HG02763 (cell line): ENCODE measurements around the gene UBE2D4.
A peak's percentile ranks its signal among the peaks of the same experiment; 100 is the strongest.
"Not testable (repeated sequence)": the region's sequence is repeated elsewhere in the genome, so short reads cannot be mapped to it uniquely, and the experiment has no call there.

ENCODE experiments used
- ATAC-seq: cut with Tn5 transposase; IDR thresholded peaks from one replicate; pipeline ENCODE4 v1.9.1; 2021; ENCODE audit warnings: mild to moderate bottlenecking, moderate library complexity; ENCODE audit not compliant: unreplicated experiment

Gene UBE2D4

DNA sequence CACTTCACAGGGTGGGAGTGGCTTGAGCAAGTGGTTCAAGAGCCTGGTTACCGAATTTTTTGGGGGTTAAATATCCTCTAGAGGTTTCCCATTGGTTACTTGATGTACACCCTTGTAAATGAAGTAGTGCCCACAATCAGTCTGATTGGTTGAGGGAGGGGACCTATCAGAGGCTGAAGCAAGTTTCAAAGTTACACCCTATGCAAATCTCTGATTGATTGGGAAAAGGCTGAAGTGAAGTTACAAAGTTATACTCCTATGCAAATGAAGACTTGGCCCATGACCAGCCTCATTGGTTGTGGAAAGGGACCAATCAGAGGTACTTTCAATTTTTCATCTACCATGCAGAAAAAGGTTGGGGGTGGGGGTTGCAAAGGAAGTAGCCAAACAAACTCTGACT, 34.7 kb downstream of the UBE2D4 start:
- ATAC-seq: no peak

DNA sequence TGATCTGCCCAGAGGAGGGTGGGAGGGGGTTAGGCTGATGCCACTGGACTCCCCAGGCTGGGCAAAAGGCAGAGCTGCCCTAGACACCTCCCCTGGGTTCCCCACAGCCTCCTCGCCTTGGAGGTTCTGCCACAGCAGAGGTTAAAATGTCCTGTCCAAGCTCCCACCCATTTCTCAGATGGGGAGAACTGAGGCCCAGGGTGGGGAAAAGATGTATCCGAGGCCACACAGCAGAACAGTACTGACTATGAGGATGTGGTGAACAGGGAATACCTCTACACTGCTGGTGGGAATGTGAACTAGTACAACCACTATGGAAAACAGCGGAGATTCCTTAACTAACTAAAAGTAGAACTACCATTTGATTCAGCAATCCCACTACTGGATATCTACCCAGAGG, 40.2 kb downstream of the UBE2D4 start:
- not testable (repeated sequence) for ATAC-seq

DNA sequence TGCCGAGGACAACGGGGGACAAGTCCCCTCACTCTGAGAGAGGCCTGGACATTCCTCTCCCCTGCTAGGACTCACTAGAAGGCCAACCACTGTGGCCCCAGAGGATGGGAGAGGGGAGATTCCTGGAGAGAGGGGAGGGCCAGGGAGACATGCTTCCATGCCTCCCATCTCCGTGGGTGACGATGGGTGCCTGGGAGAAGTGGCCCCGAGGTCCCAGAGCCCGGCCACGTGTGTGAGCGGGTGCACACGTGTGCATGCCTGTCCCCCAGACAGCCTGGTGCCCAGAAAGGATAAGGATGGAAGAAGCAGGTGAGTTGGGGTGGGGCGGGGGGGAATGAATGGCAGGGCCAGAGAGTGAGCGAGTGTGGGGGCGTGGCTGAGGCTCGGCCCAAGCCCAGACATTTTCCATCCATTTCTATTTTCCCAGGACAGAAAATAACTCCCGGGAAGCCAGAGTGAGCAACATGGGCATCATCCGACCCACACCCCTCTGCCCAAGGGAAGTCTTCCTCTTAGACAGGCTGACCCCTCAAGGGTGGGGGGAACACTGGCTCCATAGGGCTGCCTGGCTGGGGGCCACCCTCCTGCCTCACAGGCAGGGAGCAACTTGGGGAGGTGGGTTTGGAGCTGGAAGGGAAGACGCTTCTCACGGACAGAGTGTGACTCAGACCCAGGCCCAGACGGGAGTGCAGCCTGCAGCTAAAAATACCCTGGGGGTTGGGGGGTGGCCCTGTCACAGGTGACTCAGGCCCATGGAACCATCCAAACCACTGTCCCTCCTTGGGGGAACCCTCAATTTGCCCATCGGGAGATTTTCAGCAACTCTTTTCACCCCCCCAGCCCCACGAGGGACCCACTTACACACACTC, 42.2 kb downstream of the UBE2D4 start:
- ATAC-seq: not testable (repeated sequence)

DNA sequence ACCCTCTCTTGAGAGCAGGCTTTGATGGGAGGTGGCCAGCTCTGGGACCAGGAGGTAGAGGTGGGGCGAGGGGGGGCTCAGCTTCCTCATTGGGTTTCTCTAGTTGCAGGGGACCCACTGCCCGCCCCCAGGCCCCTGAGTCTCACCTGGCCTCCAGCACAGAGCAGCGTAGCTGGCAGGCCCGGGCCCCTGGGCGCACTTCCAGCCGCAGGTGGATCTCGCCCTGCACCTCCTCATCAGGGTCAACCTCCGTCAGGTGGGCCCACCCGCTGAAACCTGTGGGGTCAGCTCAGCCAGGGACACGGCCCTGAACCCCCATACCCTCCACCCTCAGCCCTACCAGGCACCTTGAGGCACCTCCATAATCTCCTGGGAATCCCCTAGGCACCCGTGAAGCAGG, 43.4 kb downstream of the UBE2D4 start:
- ATAC-seq: not testable (repeated sequence)

DNA sequence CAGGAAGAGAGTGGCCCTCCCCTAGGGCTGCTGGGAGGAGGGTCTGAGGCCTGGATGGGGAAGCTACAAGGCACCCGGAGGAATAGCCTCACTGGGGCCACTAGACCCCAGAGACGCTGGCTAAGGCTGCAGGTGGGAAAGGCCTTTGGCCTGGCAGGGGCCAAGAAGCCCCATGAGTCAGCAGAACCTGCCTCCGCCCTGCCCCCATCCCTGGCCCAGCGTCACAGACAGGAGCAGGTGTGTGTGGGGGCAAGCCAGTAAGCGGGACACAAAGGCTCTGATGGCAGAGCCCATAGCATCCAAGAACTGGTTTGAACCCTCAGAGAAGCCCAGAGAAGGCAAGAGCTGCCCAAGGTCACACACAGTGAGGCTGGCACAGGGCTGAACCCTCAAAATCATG, 44.5 kb downstream of the UBE2D4 start:
- ATAC-seq: not testable (repeated sequence)

DNA sequence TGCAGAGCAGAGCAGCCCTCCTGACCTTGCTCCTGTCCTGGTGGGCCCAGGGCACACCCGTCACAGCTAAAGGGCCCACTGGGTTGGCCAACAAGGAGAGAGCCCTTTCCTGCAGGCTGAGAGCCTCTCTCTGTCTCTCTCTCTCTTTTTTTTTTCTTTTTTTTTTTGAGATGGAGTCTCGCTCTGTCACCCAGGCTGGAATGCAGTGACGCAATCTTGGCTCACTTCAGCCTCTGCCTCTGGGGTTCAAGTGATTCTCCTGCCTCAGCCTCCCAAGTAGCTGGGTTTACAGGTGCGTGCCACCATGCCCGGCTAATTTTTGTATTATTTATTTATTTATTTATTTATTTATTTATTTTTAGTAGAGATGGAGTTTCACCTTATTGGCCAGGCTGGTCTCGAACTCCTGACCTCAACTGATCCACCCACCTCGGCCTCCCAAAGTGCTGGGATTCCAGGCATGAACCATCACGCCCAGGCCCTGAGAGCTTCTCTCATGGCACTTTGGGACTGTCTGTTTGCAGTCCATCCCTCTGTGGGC, 47.9 kb downstream of the UBE2D4 start:
- not testable (repeated sequence) for ATAC-seq

DNA sequence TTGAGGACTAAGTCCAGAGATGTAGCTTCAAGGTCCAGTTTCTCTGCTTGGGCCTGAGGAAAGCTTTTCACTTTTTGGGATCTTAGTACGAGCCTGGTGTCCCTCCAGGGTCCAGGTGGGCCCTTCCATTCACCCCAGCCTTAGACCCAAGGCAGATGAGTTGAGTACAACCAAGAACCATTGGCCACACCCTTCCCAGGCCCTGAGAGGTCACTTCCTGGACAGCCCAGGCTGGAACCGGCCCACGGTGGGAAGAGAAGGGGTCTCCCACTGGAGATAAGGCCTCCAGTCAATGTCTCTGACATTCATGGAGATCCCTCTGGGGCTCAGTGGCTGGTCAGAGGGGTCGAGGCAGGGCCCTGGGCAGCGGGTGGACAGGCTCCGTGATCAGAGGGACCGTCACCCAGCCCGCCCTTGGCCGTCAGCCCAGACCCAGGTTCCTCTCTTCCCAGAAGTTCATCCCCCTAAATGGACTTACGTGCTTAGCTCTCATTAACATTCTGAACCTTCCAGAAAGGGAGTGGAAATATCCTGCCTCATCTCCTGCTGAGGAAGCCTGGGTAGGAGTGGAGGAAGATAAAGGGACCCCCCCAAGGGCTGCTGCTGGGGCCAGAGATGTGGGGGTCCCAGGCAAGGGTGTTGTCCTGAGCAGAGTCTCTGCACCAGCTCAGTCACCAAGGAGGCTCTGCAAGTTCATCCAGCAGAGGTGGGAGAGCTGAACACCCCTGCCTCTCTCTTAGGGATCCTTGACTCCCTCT, 48.7 kb downstream of the UBE2D4 start:
- ATAC-seq: not testable (repeated sequence)

DNA sequence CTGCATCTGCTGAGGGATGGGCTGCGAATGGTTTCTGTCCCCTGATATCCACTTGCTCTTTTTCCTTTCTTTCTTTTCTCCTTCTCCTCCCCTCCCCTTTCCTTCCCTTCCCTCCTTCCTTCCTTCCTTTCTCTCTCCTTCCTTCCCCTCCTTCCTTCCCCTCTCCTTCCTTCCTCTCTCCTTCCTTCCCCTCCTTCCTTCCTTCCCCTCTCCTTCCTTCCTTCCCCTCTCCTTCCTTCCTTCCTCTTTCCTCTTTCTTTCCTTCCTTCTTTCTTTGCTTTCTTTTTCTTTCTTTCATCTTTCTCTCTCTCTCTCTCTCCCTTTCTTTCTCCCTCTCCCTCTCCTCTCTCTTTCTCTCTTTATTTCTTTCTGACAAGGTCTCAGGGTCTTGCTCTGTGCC, 51.3 kb downstream of the UBE2D4 start:
- ATAC-seq: no peak

DNA sequence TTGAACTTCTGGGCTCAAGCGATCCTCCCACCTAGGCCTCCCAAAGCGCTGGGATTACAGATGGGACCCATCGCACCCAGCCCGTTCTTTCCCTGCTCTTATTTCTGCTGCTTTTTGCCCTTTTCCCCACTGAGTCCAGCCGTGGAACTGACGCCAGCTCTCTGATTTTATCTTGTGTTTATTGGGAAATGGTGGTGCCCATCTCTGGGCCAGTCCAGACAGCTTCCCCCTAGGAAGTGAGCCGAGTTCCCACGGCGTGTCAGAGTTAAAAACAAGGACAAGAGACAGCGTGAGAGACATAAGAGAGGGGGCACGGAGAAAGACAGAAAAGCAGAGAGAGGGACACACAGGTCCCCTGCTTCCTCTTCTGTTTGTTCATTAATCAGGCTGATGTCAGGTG, 51.9 kb downstream of the UBE2D4 start:
- ATAC-seq: not testable (repeated sequence)

DNA sequence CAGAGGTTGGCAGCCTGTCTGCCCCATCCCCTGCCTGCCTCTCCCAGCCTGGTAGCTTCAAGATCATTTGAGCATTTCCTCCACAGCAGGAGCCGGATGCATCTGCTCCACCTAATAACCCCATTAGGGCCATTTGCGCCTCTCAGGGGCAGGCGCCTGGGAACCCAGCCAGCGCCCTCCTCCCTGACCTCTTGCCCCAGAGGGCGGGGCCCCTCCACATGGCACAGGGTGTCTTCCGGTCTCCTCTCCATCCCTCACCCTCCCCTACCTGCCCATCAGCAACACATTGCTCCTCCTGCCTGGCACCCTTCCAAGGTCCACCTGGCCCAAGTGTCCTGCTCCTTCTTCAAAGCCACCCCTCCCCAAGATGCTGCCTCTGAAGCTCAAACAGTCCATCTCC, 56.6 kb downstream of the UBE2D4 start:
- ATAC-seq: not testable (repeated sequence)

DNA sequence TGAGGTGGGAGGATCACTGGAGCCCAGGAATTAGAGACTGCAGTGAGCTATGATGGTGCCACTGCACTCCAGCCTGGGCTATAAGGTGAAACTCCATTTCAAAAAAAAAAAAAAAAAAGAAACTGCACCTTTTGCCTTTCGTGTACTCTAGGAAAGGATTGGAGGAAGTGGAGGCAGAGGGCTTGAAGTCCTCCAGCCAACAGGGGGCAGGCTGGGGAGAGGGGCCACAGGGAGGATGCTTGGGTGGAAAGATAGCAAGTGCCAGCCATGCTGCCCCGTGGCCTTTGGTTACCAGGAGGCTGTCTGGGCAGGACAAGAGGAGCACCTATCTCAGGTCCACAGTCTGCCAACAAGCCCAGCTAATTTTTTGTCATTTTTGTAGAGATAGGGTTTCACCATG, 57.5 kb downstream of the UBE2D4 start:
- ATAC-seq: not testable (repeated sequence)

DNA sequence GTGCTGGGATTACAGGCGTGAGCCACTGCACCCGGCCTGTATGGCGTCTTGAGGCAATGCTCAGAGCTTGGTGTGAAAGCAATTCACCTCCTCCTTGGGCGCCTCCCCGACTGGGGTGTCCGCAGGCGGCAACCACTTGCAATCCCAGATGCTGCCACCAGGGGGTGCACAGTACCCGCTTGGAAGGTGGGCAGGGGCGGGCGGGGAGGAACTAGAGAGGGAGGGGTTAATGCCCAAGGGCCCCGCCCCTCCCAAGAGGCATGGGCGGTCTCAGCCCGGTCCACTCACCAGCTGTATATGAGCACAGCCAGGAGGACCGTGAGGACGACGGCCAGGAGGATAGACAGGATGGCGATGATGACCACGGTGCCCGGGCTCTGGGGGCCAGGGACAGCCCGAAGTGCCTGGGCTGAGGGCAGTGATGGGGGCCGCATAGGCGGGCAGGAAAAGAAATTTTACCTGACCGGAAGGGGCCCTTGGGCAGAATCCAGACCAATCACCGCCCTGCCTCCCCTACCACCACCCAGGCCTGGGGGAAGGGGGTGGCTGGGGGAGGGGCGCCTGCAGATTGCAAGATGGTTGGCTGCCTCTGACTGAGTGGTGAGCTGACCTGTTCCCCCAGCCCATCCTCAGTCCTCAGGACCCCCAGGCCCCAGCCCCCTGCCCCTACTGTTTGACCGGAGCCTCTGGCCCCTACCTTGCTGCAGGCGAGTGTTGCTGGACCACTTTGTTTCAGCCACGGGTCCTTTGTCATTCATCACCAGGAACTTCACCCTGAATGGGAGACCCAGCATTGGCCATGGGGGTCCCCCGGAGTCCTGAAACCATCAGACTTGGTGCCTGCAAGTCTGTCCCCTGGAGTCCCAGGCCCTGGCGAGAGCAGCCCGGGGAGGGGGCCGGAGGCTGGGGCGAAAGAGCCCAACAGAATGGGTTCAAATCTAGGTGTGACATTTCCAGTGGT, 59.9 kb downstream of the UBE2D4 start:
- peak; percentile 51 for ATAC-seq

DNA sequence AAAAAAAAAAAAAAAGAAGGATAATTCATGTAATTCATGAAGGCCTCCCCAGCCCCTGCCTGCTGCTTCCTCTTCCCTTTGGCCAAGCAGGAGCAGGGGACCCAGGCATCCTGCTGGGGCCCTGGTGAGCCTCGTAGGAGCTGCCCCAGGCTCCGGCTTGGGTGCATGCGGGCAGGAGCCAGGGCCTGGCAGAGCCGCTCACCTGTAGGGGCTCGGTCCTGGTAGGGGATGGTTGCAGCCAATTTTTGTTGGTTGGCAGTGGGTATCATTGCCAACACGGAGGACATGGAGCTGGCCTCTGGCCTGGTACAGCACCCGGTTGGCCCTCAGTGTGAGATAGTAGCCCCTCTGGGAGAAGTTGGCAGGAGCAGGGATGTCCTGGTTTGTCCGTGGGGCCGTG, 61.2 kb downstream of the UBE2D4 start:
- not testable (repeated sequence) for ATAC-seq

DNA sequence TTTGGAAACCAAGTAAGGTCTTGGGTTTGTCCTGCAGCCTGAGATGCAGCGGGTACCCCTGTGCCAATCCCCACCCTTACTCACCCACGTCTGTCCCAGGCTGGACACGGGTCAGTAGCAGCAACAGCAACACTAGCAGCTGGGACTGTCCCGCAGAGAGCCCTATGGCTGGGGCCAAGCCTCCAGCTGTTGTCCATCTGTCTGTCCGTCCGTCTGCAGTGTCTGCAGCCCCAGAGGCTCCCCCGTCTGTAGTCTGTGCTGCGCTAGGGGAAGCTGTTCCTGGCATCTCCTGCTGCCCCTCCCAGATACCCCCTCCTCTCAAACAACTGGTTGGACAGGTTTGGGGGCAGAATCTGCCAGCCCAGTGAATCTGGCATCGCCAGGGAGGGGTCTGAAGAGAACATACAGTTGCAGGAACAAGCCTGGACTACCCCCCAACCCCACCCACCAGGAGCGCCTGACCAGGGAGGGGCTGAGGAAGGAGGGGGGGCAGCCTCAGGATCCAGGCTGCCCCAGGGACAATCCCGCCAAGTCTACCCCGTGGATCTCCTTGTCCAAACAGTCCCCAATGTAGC, 63.9 kb downstream of the UBE2D4 start:
- not testable (repeated sequence) for ATAC-seq

DNA sequence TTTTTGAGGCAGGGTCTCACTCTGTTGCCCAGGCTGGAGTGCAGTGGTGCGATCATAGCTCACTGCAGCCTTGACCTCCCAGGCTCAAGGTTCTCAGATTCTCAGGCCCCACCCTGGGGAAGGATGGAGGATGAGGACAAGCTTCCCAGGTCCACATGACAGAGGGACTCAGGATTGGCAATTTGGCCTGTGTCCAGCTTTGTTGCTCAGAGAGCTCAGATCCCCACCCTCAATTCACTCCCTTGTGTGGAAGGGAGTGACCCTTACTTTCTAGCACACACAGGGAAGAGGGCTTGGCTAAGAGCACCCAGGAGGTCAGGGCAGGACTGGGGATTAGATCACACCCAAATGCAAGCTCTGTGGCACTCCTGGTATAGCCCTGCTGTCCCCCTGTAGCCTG, 64.6 kb downstream of the UBE2D4 start:
- ATAC-seq: not testable (repeated sequence)

DNA sequence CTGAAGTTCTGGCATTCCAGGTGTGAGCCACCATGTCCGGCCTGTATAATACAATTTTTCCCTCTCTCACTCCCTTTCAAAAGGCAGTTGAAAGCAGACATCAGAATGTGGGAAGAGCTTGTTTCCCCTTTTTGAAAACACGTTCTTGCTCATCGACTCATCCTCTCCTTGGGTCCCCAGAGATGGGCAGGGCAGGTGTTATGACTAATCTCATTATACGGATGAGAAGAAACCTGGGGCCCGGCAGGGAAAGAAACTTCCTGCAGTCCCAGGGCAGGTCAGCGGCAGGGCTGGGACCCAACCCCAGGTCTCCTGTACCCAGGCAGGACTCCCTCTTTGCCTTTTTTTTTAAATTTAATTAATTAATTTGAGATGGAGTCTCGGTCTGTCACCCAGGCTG, 66.7 kb downstream of the UBE2D4 start:
- peak; percentile 80 for ATAC-seq

DNA sequence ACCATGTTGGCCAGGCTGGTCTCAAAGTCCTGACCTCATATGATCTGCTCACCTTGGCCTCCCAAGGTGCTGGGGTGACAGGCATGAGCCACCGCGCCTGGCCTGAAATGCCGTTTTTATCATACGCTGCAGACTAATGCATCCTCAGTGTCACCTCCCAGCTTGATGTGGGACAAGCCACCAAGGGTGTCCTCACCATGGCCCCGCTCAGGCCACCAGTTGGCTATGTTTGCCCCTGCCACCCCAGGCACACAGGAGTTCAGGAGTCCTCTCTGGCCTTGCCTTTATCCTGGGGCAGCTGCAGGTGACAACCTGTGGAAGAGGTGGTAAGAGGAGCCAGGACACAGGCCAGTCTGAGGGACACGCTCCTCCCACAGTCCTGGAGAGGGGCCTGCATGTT, 68.4 kb downstream of the UBE2D4 start:
- ATAC-seq: not testable (repeated sequence)

DNA sequence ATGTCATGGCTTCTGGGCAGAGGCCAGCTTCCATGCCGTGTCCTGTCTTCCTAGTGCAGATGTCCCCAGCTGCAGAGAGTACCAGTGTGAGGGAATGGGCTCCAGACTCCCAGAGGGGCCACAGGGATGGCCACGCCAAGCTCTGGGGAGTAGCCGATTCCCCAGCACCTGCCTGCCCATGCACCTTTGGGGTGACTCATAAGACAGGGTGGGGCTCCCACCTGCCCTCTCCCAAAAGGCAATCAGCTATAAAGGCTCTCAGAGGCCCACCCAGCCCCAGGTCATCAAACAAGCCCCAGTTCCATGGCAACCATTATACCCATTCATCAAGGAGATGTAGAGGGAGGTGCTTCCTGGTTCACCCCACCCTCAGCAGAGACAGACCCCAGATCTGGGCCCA, 71.3 kb downstream of the UBE2D4 start, which contains the start of gene SPDYE1:
SPDYE1 (plus strand) TSS at position 366 of the 400 bp plus-strand sequence. CDS start 2,053 bp downstream, outside the sequence.
- not testable (repeated sequence) for ATAC-seq
